HEK293 (cell line): Measurements from ENCODE around the gene CDCP1.

Source experiments
- CTCF ChIP-seq: fragments of 450-650 bp; formaldehyde crosslinking; IDR thresholded peaks from 2 replicates; pipeline ENCODE4 v1.5.1; 2016; ENCODE audit warnings: missing biosample characterization, missing genetic modification characterization
- ZNF274 ChIP-seq, 2 experiments: fragments of 200-500 bp in 1 of 2; fragments of 450-650 bp in 1 of 2; sonication (Bioruptor generic) in 1 of 2; formaldehyde crosslinking in 1 of 2; IDR thresholded peaks; 2 replicates each; pipeline versions ENCODE4 v1.5.1 to v1.6.1; 2014 to 2016; ENCODE audit warnings: borderline replicate concordance in 1 of 2, inconsistent platforms in 1 of 2, low read length in 1 of 2, missing biosample characterization in 1 of 2, missing genetic modification characterization in 1 of 2
- ZNF639 ChIP-seq: fragments of 450-650 bp; formaldehyde crosslinking; IDR thresholded peaks from 2 replicates; pipeline ENCODE4 v1.5.1; 2016; ENCODE audit warnings: missing biosample characterization, missing genetic modification characterization

GRCh38 chr3:45066109-45066801 lies 79.9 kb downstream of the CDCP1 start:
- TF ChIP-seq CTCF (tag by site-specific recombination) (no peak), ZNF639 (no peak), ZNF274 (IDR thresholded peaks at IDR 0.05; ENCODE audit: low read length) (no peak), ZNF274 (tag by site-specific recombination; IDR thresholded peaks at IDR 0.05; ENCODE audit: borderline replicate concordance) (no peak)
